ENCODE results near the gene MTFR1L. TPM values are rescaled to one million over a fixed set of nuclear protein-coding genes. Genes with fewer than 3 reads are reported as not detected.

Gene MTFR1L
- total RNA-seq, 1 experiment from 2014 or later: 41.7 TPM

DNA sequence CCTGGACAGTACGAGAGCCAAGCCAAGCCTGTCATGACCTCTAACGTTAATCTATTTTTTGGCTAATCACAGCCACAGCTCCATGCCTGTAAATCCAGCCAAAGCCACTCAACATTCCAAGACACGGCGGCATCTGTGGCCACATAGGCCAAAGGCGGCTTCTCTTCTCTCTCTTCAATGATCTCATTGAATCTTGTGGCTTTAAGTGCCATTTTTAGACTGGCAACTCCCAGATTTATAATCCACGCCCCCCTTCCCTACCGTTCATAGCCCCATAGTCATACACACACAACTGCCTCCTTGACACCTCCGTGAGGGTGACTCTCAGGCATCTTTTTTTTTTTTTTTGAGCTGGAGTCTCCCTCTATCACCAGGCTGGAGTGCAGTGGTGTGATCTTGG lies 25.4 kb upstream of the MTFR1L start:
- Histone ChIP-seq H3K4me1 (replicated peaks; ENCODE audit: insufficient read depth) (no peaks in the 10 kb centered on the region), H3K9me2 (ENCODE audit: insufficient read depth) (no peaks in the 10 kb centered on the region), H3K79me2 (ENCODE audit: low read depth) (no peaks in the 10 kb centered on the region), H4K20me1 (ENCODE audit: insufficient read depth) (no peaks in the 10 kb centered on the region), H3K27ac (no peak overlapping the region), H3K36me3 (ENCODE audit: low read depth) (no peaks in the 10 kb centered on the region), H3K4me3 (no peak overlapping the region), H3K27me3 (ENCODE audit: insufficient read depth, low read depth) (no peaks in the 10 kb centered on the region), H3F3A (ENCODE audit: insufficient read depth, low read depth) (no peaks in the 10 kb centered on the region), H3K9me3 (ENCODE audit: insufficient read depth, low read depth) (no peaks in the 10 kb centered on the region), H2AFZ (no peak overlapping the region), H3K4me2 (no peak overlapping the region)
- DNase-seq: no peak
- ChIA-PET POLR2A (ENCODE audit: unreplicated experiment) (no interaction called here), CTCF (interaction anchor here (0.6 to 0.7 kb wide), 2 partner anchors 78 to 507 kb away, joined by 4 read pairs; no protein-coding TSS in a partner anchor)
- TF ChIP-seq, protein P1, sequence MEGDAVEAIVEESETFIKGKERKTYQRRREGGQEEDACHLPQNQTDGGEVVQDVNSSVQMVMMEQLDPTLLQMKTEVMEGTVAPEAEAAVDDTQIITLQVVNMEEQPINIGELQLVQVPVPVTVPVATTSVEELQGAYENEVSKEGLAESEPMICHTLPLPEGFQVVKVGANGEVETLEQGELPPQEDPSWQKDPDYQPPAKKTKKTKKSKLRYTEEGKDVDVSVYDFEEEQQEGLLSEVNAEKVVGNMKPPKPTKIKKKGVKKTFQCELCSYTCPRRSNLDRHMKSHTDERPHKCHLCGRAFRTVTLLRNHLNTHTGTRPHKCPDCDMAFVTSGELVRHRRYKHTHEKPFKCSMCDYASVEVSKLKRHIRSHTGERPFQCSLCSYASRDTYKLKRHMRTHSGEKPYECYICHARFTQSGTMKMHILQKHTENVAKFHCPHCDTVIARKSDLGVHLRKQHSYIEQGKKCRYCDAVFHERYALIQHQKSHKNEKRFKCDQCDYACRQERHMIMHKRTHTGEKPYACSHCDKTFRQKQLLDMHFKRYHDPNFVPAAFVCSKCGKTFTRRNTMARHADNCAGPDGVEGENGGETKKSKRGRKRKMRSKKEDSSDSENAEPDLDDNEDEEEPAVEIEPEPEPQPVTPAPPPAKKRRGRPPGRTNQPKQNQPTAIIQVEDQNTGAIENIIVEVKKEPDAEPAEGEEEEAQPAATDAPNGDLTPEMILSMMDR (conservative IDR thresholded peaks at IDR 0.05): no peak
- no peak for TF ChIP-seq EZH2 (IDR thresholded peaks at IDR 0.05; ENCODE audit: low read depth)
- no TSS peak for BruUV-seq (replicated peaks)
- intact Hi-C loops (cut with micrococcal nuclease; ENCODE audit: unreplicated experiment): loop anchor here (10.0 kb wide), 1 partner anchor 90 kb away; no protein-coding TSS in a partner anchor

GRCh38 chr1:25795211-25795610 lies 24.5 kb upstream of the MTFR1L start:
- Histone ChIP-seq H3K36me3 (ENCODE audit: low read depth) (no peaks in the 10 kb centered on the region), H3K9me2 (ENCODE audit: insufficient read depth) (no peaks in the 10 kb centered on the region), H4K20me1 (ENCODE audit: insufficient read depth) (no peaks in the 10 kb centered on the region), H3K4me3 (no peak overlapping the region), H3K27ac (no peak overlapping the region), H3K4me2 (no peak overlapping the region), H3K79me2 (ENCODE audit: low read depth) (no peaks in the 10 kb centered on the region), H3K4me1 (replicated peaks; ENCODE audit: insufficient read depth) (no peaks in the 10 kb centered on the region), H2AFZ (no peak overlapping the region), H3F3A (ENCODE audit: insufficient read depth, low read depth) (no peaks in the 10 kb centered on the region), H3K27me3 (ENCODE audit: insufficient read depth, low read depth) (no peaks in the 10 kb centered on the region), H3K9me3 (ENCODE audit: insufficient read depth, low read depth) (no peaks in the 10 kb centered on the region)
- BruUV-seq (replicated peaks): no TSS peak
- ChIA-PET POLR2A (ENCODE audit: unreplicated experiment) (no interaction called here), CTCF (interaction anchor here (0.7 kb wide), 1 partner anchor 79 kb away, joined by 4 read pairs; no protein-coding TSS in a partner anchor)
- TF ChIP-seq, protein P1 (conservative IDR thresholded peaks at IDR 0.05): no peak
- no peak for TF ChIP-seq EZH2 (IDR thresholded peaks at IDR 0.05; ENCODE audit: low read depth)
- intact Hi-C loops (cut with micrococcal nuclease; ENCODE audit: unreplicated experiment): loop anchor here (5.0 to 10.0 kb wide), 2 partner anchors 90 to 273 kb away; no protein-coding TSS in a partner anchor
- DNase-seq: no peak

GRCh38 chr1:25795946-25796810 lies 23.6 kb upstream of the MTFR1L start:
- Histone ChIP-seq H3K36me3 (ENCODE audit: low read depth) (no peaks in the 10 kb centered on the region), H3F3A (ENCODE audit: insufficient read depth, low read depth) (no peaks in the 10 kb centered on the region), H3K79me2 (ENCODE audit: low read depth) (no peaks in the 10 kb centered on the region), H3K4me1 (replicated peaks; ENCODE audit: insufficient read depth) (no peaks in the 10 kb centered on the region), H2AFZ (no peak overlapping the region), H3K4me3 (no peak overlapping the region), H3K4me2 (no peak overlapping the region), H3K27ac (no peak overlapping the region), H4K20me1 (ENCODE audit: insufficient read depth) (no peaks in the 10 kb centered on the region), H3K9me3 (ENCODE audit: insufficient read depth, low read depth) (no peaks in the 10 kb centered on the region), H3K9me2 (ENCODE audit: insufficient read depth) (no peaks in the 10 kb centered on the region), H3K27me3 (ENCODE audit: insufficient read depth, low read depth) (no peaks in the 10 kb centered on the region)
- no peak for DNase-seq
- POLR2A ChIA-PET (ENCODE audit: unreplicated experiment): no interaction called here
- CTCF ChIA-PET: no interaction called here
- TF ChIP-seq, protein P1 (conservative IDR thresholded peaks at IDR 0.05): no peak
- TF ChIP-seq EZH2 (IDR thresholded peaks at IDR 0.05; ENCODE audit: low read depth): no peak
- intact Hi-C loops (cut with micrococcal nuclease; ENCODE audit: unreplicated experiment): loop anchor here (2.0 to 10.0 kb wide), 5 partner anchors 91 to 291 kb away; no protein-coding TSS in a partner anchor
- BruUV-seq (replicated peaks): no TSS peak
